HG03064 (cell line): ENCODE measurements around the gene SEPTIN3.

Experiments used
- ATAC-seq: cut with Tn5 transposase; IDR thresholded peaks from one replicate; pipeline ENCODE4 v1.9.1; 2021; ENCODE audit warnings: low read depth; ENCODE audit not compliant: unreplicated experiment

SEPTIN3 gene

GRCh38 chr22:41974691-41975290 lies 5.5 kb downstream of the SEPTIN3 start:
- no peak for ATAC-seq

- ATAC-seq, result no peak
These were observed 6.2 kb downstream of the SEPTIN3 start for GRCh38 chr22:41975299-41976069.

GRCh38 chr22:41976070-41976901 lies 7.0 kb downstream of the SEPTIN3 start:
- ATAC-seq, result no peak

- ATAC-seq, result no peak
These were observed 7.8 kb downstream of the SEPTIN3 start for GRCh38 chr22:41976961-41977566.

GRCh38 chr22:41978732-41979131 lies 9.5 kb downstream of the SEPTIN3 start:
- no peak for ATAC-seq

GRCh38 chr22:41979423-41980250 lies 10.4 kb downstream of the SEPTIN3 start:
- no peak for ATAC-seq

- no peak for ATAC-seq
These were observed 13.6 kb downstream of the SEPTIN3 start for GRCh38 chr22:41982865-41983264.

GRCh38 chr22:41983513-41984405 lies 14.5 kb downstream of the SEPTIN3 start:
- no peak for ATAC-seq

GRCh38 chr22:41987276-41987675 lies 18.0 kb downstream of the SEPTIN3 start:
- no peak for ATAC-seq

- no peak for ATAC-seq
These were observed 20.0 kb downstream of the SEPTIN3 start for GRCh38 chr22:41989246-41989645.

GRCh38 chr22:41991111-41991510 lies 21.9 kb downstream of the SEPTIN3 start:
- ATAC-seq, result no peak

- ATAC-seq, result no peak
These were observed 23.3 kb downstream of the SEPTIN3 start for GRCh38 chr22:41992496-41992895.

- no peak for ATAC-seq
These were observed 26.0 kb downstream of the SEPTIN3 start for GRCh38 chr22:41995211-41995610.

GRCh38 chr22:41996826-41997225 lies 27.6 kb downstream of the SEPTIN3 start:
- ATAC-seq, result no peak

GRCh38 chr22:41998361-41999261 lies 29.4 kb downstream of the SEPTIN3 start, which contains the start of gene WBP2NL:
WBP2NL (plus strand) TSS chr22:41998788; CDS start chr22:41998819, 31 bp downstream.
- peak; percentile 73 for ATAC-seq

GRCh38 chr22:42000466-42000865 lies 31.2 kb downstream of the SEPTIN3 start:
- no peak for ATAC-seq

GRCh38 chr22:42001121-42001520 lies 31.9 kb downstream of the SEPTIN3 start:
- ATAC-seq, result no peak

- ATAC-seq, result no peak
These were observed 32.5 kb downstream of the SEPTIN3 start for GRCh38 chr22:42001706-42002105.
